Fibroblast of skin of abdomen (primary cell): ENCODE measurements around the gene FRMD5.

ENCODE experiments used
- DNase-seq: peaks from one replicate; pipeline ENCODE4 v3.0.0-alpha.2; 2013

Gene FRMD5

DNA sequence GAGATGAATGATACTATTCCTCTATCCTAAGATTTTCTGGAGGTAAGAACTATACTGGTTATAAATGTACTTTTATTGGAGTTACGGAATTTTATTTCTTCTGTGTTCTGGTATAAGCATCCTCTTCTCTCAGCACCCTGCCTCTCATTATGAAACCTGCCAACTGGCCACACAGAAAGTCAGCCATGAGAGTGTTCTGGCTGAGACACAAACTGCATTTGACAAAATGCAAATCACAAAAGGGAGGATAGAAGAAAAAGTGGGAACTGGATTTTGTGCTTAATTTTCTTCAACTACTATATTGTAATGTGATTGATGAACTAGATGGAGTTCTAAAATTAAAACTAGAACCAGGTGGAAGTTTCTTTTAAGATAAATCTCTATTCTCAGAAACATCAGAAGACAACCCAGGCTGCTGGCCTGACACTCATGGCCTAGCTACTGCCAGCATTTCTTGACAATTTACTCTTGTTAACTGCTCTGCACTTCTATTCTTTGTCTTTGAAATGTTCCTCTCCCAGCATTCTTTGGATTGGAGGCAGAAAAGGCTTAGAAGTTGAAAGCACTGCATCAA lies 225.2 kb downstream of the FRMD5 start:
- DNase-seq, result no peak

DNA sequence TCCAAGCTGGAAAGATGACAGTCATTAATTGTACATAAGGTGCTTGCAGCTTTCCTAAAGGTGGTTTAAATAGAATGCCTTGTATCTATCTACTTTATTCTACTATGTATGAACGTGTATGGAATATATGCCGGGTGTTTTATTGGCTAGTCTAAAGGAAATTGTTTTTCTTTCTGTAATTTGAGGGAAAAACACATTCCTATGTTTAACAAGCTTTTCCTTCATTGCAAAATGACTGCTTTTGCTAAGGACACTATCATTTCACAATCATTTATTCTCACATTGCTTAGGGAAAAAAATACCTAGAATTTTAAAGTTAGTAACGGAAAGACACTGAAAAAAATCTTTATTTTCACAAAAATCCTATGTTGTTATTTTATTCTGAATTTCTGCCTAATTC lies 226.5 kb downstream of the FRMD5 start:
- DNase-seq, result no peak

DNA sequence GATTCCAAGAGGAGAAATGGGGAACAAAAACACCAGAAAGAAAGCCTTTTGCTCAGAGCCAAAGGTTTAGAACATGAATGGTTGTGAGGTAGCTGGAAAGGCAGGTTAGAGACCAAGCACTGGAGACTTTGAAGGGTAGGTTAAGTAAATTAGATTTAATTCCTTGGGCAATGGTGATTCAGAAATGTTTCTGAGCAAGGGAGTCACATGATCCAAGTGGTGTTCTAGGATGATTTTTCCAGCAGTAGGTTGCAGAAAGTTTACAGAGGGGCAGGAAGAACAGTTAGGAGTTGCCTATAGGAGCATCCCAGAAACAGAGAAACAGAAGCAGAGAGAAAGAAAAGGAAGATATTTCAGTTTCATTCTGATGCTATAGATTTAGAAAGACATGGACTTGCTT lies 228.4 kb downstream of the FRMD5 start:
- no peak for DNase-seq

DNA sequence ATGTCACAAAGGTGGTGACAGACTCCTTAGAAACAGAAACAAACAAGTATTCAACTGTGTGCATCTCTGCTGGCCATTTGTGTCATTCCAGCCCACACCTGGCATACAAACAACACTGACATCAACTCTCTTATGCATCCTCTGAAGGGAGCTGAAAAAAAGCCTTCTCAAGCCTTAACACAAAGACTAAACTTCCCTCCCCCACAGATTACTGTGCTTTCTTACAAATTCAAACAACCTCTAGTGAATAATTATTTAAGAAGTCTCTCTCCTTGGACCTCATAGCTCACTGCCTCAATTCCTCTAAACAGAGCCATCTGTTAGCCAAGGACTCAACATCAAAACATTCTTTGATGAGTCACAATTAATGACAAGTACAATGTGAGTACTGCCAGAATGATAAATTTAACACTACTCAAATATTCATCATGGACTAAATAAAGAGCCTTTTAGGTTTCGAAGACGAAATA lies 236.2 kb downstream of the FRMD5 start:
- DNase-seq, result peak; percentile 94

DNA sequence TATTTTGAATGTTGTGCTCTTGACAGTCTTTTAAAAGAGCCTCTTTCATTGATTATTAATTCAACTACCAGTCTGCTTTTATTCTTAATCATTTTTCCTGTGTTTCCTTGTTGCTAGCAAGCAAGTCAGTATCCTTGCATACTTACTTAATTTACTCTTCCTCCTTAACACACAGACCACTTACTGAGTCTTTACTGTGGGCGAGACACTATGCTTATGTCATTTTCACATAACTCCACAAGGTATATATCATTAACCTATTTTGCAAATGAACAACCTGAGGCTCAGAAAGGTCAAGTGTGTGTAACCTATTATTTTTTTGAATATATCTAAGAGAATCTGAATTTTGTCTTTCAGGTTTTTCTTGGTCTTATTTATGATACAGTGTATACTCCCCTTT lies 237.3 kb downstream of the FRMD5 start:
- no peak for DNase-seq

DNA sequence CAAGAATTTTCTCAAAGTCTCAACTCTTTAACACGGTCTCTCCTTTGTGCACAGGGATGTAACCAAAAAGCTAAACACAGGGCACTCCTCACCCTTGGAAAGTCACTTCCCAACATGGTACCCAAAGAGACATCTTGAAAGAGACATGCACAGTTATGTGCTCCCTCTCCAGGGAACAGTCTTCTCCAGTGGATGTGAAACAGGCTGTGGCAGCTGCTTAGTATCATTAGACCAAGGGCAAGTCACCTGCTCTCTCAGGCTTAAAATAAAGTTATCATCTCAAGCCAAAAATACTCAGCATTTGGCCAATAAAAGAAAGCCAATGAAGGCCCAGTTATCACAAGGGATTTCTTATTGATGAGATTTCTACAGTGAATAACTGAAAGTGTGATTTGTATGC lies 239.9 kb downstream of the FRMD5 start:
- DNase-seq, result no peak

DNA sequence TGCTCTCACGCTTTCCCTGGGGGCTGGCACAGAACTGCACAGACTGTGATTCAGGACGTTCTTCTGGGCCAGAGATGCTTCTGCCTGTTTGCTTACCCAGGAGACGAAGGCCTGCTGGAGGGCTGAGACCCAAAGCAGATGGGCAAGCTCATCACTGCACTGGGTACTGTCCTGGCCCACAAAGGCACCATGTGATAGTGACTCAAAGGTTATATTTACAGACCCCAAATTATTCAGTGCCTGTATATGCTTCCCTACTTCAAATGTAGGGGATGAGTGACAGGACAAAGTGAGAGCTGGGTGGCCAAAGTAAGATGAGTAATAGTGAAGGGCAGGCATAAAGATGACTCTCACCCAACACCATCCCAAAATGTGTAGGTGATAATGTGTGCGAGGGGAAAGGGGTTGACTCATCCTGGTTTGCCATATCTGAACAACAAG lies 240.9 kb downstream of the FRMD5 start:
- DNase-seq, result peak; percentile 36

DNA sequence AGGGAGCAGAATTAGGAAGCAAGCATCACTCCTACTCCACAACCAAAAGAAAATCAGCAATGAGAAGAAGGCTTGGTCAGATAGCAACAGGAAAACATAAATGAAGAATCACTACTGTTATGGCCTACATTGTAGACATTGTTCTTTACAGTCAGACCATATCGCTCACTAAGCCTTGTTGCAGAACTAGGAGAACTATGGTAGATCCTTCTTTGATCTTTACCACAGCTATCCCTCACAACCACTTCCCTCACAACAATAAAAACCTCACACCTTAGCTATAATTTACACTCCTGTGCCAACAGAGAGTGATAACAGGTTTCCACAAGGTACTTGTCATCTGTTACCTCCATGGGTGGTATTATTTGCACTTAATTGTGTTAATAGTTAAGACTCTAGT lies 241.7 kb downstream of the FRMD5 start:
- no peak for DNase-seq

DNA sequence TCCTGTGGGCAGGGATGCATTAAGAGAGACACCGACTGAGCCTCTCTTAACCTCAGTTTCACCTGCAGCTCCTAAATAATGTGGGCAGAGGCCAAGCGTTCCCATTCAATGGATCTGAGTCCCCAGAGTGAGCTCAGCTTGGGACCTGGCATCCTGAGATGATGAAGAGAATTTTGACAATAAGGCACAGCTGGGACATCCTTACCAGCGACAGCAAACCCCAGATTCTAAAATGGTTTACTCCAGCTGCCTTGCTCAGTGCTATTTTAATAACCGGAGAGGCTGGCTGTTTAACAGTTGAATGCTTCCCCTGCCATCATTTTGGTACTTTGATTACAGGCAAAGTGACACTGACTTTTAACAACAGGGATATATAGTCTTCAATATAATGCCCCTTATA lies 244.5 kb downstream of the FRMD5 start:
- DNase-seq, result no peak

DNA sequence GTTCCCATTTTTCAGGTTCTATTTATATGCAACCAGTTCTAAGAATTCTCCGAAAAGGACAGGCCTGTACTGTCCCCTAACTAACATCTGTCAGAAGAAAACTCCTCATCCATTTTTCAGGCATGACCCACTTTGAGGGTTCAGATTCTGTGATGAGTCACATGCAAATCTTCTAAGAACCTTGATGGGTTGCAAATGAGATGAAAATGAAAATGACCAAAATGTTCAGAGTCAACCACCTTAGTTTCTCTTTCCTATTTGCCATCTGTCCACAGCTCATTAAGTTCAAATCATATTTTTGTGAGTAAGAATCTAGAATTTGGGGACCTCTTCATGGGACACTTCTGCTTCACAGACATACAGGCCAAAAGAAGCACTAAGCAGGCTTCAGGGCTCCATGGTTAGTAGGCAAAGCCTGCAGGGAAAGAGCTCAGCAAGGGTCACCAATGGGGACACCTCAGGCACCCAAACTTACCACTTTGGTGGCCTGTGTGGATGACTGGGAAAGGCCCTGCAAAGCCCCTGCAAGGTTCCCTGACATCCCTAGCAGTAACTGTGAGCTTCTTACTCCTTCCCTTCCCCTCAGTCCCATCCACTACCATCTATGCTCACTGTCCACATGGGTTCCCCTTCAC lies 246.3 kb downstream of the FRMD5 start:
- no peak for DNase-seq

DNA sequence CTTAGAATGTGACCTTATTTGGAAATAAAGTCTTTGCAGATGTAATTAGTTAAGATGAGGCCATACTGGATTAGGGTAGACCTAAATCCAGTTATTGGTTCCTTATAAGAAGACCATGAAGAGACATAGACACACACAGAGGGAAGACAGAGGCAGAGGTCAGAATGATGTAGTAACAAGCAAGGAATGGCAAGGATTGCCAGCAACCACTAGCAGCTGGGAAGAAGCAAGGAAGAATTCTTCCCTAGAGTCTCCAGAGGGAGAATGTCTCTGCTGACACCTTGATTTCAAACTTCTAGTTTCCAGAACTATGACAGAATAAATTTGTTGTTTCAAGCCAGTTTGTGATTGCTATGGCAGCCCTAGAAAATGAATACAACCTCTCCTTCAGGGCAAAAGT lies 251.6 kb downstream of the FRMD5 start:
- DNase-seq, result peak; percentile 64

DNA sequence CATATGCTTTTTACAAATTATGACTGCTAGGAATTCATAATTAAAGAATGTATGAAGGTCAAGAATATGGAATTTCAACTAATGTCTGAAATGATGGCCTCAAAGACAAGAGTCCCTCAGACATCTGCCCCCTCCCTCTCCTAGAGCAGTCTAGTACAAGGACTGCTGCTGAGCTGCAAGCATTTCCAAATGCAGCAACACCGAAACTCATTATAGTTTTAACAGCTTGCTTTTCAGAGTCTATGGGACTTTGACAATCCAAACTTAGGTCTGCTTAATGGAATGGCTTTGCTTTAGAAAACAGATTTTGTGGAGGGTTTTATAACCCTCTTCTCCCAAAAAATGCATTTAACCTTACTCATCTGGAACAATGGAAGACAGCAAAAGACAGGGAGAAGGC lies 252.9 kb downstream of the FRMD5 start:
- DNase-seq, result no peak

DNA sequence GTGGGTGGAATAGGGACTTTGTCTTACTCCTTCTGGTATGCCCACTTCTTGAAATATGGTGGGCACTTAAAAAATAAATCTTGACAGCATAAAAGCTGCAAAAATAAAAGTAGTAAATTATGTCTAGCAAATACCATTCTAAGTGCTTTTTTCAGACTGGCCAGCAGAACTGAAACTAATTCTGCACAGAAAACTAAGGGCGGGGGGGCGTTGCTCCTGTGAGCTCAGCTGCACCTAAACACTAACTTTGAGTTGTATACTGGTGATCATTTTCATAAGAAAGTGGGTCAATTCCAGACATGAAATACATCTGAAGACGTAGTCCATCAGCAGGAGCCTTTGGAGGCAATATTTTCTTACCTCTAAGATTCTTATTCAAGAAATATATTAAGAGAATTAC lies 253.5 kb downstream of the FRMD5 start:
- no peak for DNase-seq

DNA sequence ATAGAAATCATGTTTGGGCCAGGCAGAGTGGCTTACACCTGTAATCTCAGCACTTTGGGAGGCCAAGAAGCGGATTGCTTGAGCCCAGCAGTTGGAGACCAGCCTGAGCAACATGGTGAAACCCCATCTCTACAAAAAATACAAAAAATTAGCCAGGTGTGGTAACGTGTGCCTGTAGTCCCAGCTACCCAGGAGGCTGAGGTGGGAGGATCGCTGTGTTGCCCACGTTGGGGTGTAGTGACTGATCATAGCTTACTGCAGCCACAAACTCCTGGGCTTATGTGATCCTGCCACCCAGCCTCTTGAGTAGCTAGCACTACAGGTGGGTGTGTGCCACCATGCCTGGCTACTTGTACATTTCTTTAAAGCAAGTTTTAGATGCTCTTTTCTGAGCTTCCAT lies 254.0 kb downstream of the FRMD5 start:
- no peak for DNase-seq

DNA sequence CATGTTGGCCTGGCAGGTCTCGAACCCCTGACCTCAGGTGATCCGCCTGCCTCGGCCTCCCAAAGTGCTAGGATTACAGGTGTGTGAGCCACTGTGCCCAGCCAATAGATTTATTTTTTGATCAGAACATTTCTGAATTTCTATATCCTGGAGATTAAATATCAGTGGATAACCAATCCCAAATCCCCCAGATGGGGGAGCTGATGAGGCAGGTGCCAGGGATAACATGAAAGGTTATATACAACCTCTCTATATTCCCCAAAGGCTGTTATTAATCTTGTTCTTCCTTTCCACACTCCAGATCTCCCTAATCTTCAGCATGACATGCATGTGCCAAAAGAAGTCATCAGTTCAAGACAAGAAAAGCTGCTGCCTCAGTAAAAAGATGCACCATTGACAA lies 256.0 kb downstream of the FRMD5 start:
- no peak for DNase-seq

DNA sequence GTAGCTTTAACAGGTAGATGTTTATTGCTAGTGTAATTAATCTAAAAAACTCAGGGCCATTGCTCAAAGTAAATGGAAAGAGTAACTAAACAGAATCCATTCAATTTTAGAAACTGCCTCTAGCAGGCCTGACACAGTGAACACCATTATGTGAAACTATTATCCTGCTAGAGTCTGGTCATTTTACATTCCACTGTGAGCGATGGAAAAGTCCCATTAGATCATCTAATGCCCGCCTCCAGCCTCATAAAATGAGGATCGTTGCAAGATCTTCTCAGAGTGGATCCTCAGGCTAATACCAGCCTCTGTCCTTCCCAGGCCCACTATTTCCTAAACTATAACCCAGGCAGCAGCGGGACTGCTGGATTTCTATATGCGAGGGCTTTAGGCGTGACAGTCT lies 260.6 kb downstream of the FRMD5 start:
- DNase-seq, result no peak

DNA sequence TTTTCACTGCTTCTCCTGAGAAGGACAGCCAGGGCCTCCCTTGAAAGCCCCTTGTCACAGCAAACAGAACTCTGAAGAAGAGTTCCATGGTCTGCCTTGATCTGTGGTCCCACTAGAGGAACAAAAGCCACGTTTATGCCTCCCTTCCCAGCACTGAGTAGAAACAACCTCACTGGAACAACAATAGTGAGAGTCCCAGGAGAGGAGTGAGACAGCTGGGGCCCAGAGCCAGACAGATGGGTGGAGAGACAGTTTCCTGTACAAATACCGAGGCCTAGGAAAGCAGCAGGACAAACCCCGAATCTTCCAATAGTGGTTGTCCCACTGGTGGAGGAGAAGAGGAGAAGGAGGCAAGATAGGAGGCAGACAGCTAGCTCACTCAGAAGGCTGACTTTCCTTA lies 262.2 kb downstream of the FRMD5 start:
- no peak for DNase-seq

DNA sequence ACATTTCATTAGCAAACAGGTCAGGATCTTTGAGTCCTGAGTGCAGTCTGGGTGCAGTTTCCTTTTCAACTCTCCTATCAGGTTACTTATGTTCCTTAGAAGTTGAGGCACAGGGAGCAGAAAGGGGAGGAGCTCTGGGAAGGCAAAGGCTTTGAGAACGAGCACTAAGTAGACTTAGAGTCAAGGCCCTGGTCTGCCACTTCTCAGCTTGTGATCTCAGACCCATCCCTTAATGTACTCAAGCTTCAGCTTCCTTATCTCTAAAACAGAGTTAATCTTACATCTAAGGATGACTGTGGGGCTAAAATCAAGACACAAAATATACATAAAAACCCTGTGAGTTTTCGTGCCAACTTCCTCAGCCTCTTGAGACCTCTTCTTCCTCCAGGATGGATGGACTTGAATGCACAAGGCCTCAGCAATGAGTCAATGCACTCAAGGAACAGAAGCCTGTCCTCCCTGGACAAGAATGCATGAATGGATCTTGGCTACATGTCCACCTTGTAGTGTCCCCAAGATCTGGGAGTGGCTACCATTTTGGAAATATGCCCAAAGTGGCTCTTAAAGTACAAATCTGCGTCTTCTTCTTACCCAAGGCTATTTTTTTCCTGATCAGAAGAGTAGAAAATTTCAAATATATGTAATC lies 263.2 kb downstream of the FRMD5 start:
- DNase-seq, result no peak

DNA sequence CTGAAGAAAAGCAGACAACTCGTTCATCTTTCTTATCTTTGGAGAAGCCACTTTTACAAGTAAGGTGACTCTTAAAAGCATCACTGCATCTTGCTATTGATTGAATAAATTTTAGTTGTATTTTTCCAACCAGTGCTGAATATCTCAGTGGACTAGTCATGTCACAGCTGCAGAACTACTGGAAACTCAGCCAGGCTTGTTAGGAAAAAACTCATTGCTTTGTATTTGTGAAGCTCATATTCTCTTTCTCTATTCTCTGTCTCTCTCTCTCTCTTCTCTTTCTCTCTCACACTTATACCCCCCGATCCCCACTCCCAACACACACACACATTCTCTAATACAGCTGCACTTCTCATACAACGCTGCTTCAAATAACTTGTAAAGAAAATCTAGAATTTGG lies 264.0 kb downstream of the FRMD5 start:
- no peak for DNase-seq

DNA sequence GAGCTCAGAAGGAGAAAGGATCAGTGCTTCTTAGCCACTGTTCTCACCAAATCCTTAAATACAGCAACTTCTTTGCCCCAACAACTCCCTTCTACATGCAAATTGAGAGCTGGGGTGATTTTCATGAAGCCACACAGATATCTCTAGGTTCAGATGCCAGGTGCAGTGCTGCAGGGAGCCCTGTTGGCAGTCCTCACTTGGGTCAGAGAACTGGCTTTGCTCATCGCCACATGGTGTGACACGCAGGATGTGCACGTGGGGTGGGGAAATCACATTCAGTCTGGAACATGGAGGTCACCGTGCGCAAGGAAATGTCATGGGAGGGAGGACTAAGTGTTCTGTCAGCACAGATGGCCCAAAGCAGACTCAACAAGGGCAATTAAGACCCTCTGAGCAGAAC lies 264.5 kb downstream of the FRMD5 start:
- DNase-seq, result no peak

DNA sequence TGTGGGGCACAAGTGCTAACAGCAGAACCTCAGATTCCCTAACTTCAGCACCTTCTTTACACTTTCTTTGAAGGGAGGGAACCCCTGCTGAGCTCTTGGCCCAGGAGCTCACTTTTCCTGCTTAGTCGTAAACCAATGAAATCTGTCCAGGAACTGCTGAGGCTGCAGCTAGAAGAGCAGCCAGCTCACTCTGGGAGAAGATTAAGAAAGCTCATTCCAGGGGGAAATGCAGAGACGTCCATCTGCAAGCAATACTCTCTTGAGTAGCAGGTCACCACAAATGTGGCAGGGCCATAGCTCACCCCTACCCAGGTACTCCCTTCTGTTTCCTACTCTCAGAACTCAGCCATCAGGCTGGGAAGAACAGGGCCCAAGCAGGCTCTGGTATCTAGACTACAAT lies 265.0 kb downstream of the FRMD5 start:
- DNase-seq, result peak; percentile 28

DNA sequence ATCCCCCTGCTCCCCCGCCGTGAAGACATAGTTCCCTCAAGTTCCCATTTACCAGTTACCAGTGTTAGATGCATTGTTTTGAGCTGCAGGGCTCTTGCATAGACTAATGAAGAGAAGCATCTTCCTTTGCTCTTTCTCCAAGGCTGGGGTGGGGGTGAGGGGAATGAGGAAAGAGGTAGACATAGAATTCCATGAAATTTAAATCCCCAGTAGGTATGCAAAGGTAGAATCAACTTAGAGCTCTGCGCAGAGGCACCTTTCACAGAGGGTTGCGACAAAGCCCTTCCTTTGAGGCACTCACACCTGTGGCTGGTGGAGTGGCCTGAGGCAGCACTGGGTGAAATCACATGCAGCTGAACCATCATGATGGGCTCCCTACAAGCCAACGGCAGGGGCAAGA lies 266.9 kb downstream of the FRMD5 start:
- no peak for DNase-seq

DNA sequence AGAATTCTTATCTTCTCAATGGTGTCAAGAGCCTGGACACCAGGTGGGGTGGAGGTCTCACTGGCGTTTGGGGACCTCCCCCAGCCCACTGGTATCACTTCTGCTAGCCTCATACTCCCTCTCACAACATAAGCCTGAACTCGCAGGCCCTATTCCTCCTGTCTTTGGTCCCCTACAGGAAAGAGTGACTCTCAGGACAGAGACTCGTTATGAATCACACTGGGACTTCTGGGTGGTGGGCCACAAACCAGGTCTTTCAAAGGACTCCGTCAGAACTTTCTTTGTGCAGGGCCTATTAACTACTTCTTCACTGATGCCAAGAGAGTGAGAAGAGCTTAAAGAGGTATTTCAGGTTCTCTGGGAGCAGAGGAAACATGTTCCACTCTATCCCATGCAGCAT lies 267.9 kb downstream of the FRMD5 start:
- DNase-seq, result no peak

DNA sequence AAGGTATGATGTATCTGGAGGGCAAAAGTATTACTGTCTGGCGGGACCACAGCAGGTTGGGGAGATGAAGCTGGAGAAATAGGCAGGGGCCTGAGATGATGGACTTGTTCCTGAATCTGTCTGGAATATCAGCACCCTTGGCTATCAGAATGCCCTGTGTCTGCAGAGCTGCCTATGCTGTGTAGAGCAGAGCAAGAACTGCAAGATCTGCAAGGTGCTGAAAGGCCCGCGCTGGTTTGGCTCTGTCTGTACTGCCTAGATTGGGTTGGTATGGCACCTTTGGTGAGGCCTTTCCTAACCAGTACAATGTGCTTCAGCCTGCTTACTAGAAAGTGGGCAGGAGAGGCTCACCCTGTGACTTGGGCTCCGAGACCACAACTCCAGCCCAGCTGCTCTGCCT lies 271.5 kb downstream of the FRMD5 start:
- DNase-seq, result no peak
